K562 (cell line): ENCODE results near the gene GBP1. TPM values are rescaled to one million over a fixed set of nuclear protein-coding genes. Genes with fewer than 3 reads are reported as not detected.

Experiments
- ATAC-seq: fragments of 200-7000 bp; cut with Tn5 transposase; 3 replicates; pipeline ENCODE4 v1.9.1; 2020; ENCODE audit warnings: moderate library complexity
- BruUV-seq: library from RNA; stranded (reverse); fragments of 400-500 nt; replicated peaks from 2 replicates; lab custom pipeline; 2021; lab: Mats Ljungman, UMichigan
- CTCF ChIA-PET: fragments of 300-600 bp; formaldehyde crosslinking; extraction: SDS; loops from one replicate; lab custom pipeline; 2021; ENCODE audit warnings: low intra/inter-chr PET ratio; lab: Yijun Ruan, JAX
- POLR2A ChIA-PET: fragments of 300-600, 350-650 bp; sonication (Branson Sonifier 250); formaldehyde crosslinking; extraction: SDS; loops from one replicate; lab custom pipeline; 2021; ENCODE audit warnings: antibody characterized with exemption, inconsistent platforms; lab: Yijun Ruan, JAX
- DNase-seq, 4 experiments: peaks; one replicate each; pipeline versions ENCODE4 v3.0.0 to v3.0.0-alpha.2; 2011 to 2018; ENCODE audit warnings: low spot score in 3 of 4, mixed read lengths in 3 of 4; ENCODE audit errors: extremely low read depth in 1 of 4
- FAIRE-seq: peaks from 2 replicates; lab custom pipeline; 2011; peaks lifted over from hg19 to GRCh38; lab: Jason Lieb, UNC
- H2AFZ ChIP-seq: 2 replicates; pipeline ENCODE4 v1.6.0; 2011; ENCODE audit warnings: low read depth, low read length, control low read depth, inconsistent platforms
- H3K27ac ChIP-seq: fragments of 200-600 bp; 3 replicates; pipeline ENCODE4 v1.8.0; 2011; ENCODE audit warnings: low read depth, mild to moderate bottlenecking, control low read depth, inconsistent platforms, low read length, moderate library complexity, mixed read lengths; ENCODE audit errors: extremely low read depth
- H3K27me3 ChIP-seq, 2 experiments: fragments of 300-600 bp in 1 of 2; 2 replicates in 1 of 2; 3 replicates in 1 of 2; pipeline versions ENCODE4 v1.6.0 to v1.8.0; 2011; ENCODE audit warnings: inconsistent platforms in 2 of 2, low read length in 2 of 2, mild to moderate bottlenecking in 1 of 2, mixed read lengths in 1 of 2, moderate library complexity in 1 of 2; ENCODE audit not compliant: control insufficient read depth in 2 of 2, insufficient read depth in 2 of 2
- H3K36me3 ChIP-seq: fragments of 300-600 bp; 3 replicates; pipeline ENCODE4 v1.8.0; 2011; ENCODE audit warnings: mild to moderate bottlenecking, low read length, inconsistent platforms; ENCODE audit not compliant: control insufficient read depth, insufficient read depth
- H3K4me1 ChIP-seq, 2 experiments: fragments of 200-600 bp in 1 of 2; replicated peaks in 1 of 2; 2 replicates in 1 of 2; 3 replicates in 1 of 2; pipeline versions ENCODE4 v1.5.1 to v1.8.0; 2011; ENCODE audit warnings: inconsistent platforms in 2 of 2, low read length in 2 of 2, mild to moderate bottlenecking in 1 of 2, mixed read lengths in 1 of 2, moderate library complexity in 1 of 2; ENCODE audit not compliant: control insufficient read depth in 2 of 2, insufficient read depth in 2 of 2
- H3K4me2 ChIP-seq: 2 replicates; pipeline ENCODE4 v1.6.1; 2011; ENCODE audit warnings: low read length, control low read depth, inconsistent platforms, mixed read lengths; ENCODE audit not compliant: insufficient read depth
- H3K4me3 ChIP-seq: fragments of 200-600 bp; sonication (generic), shearing (Covaris generic); 2 replicates; pipeline ENCODE4 v1.5.1; 2016; ENCODE audit warnings: control low read depth, inconsistent platforms
- H3K79me2 ChIP-seq: fragments of 200-600 bp; 3 replicates; pipeline ENCODE4 v1.8.0; 2011; ENCODE audit warnings: low read length, inconsistent platforms; ENCODE audit not compliant: control insufficient read depth, insufficient read depth
- H3K9ac ChIP-seq, 2 experiments: 2 replicates each; pipeline versions ENCODE4 v1.6.0 to v1.6.1; 2011; ENCODE audit warnings: low read depth in 2 of 2, low read length in 2 of 2, control low read depth in 1 of 2, inconsistent platforms in 1 of 2, mild to moderate bottlenecking in 1 of 2, mixed read lengths in 1 of 2; ENCODE audit not compliant: insufficient read depth in 1 of 2
- H3K9me1 ChIP-seq: one replicate; pipeline ENCODE4 v1.6.0; 2011; ENCODE audit warnings: inconsistent platforms, mild to moderate bottlenecking, low read length, moderate library complexity; ENCODE audit not compliant: control insufficient read depth, insufficient read depth
- H3K9me3 ChIP-seq: replicated peaks from 2 replicates; pipeline ENCODE4 v1.5.1; 2011; ENCODE audit warnings: low read depth, low read length, inconsistent platforms; ENCODE audit not compliant: control insufficient read depth, insufficient read depth
- H4K20me1 ChIP-seq: replicated peaks from 2 replicates; pipeline ENCODE4 v1.6.1; 2011; ENCODE audit warnings: low read length, inconsistent platforms, mixed read lengths; ENCODE audit not compliant: control insufficient read depth, insufficient read depth
- JUNB ChIP-seq: fragments of 450-650 bp; formaldehyde crosslinking; conservative IDR thresholded peaks from 2 replicates; pipeline ENCODE4 v1.4.0; 2020; ENCODE audit warnings: mild to moderate bottlenecking
- MED1 ChIP-seq: sonication (generic); formaldehyde crosslinking; IDR thresholded peaks from 2 replicates; pipeline ENCODE4 v1.8.1; 2023; ENCODE audit warnings: missing genetic modification reagents, borderline replicate concordance
- SOX6 ChIP-seq: fragments of 450-650 bp; IDR thresholded peaks from 2 replicates; pipeline ENCODE4 v1.6.1; 2014; ENCODE audit warnings: mild to moderate bottlenecking
- TCF7 ChIP-seq: sonication (generic); IDR thresholded peaks from 2 replicates; pipeline ENCODE4 v1.6.1; 2016; ENCODE audit warnings: antibody characterized with exemption, borderline replicate concordance
- WHSC1 ChIP-seq: IDR thresholded peaks from one replicate; pipeline ENCODE4 v1.6.1; 2012; ENCODE audit warnings: low read length, control low read depth, inconsistent platforms
- ZC3H4 ChIP-seq: sonication (generic); formaldehyde crosslinking; IDR thresholded peaks from 2 replicates; pipeline ENCODE4 v1.9.0; 2021; ENCODE audit warnings: missing genetic modification reagents, borderline replicate concordance
- ZNF316 ChIP-seq: fragments of 450-650 bp; IDR thresholded peaks from 2 replicates; pipeline ENCODE4 v1.6.1; 2016
- ZNF57 ChIP-seq: fragments of 450-650 bp; formaldehyde crosslinking; IDR thresholded peaks from 2 replicates; pipeline ENCODE4 v1.4.0; 2020; ENCODE audit warnings: mild to moderate bottlenecking, moderate library complexity
- ZNF583 ChIP-seq: fragments of 250-450 bp; sonication (Bioruptor Pico); IDR thresholded peaks from 2 replicates; pipeline ENCODE4 v1.4.0; 2020
- ZNF589 ChIP-seq: fragments of 200-800 bp; sonication (Bioruptor generic); IDR thresholded peaks from 2 replicates; pipeline ENCODE4 v1.6.1; 2016; ENCODE audit warnings: low read depth, missing genetic modification characterization, missing compliant biosample characterization
- ZSCAN29 ChIP-seq: fragments of 450-650 bp; IDR thresholded peaks from 2 replicates; pipeline ENCODE4 v1.6.1; 2017
- WGBS: fragments of 100-300 bp; shearing (Covaris generic); methylation state at CpG from one replicate; pipeline ENCODE4 v1.1.6; 2016; ENCODE audit warnings: low coverage, mixed read lengths; ENCODE audit not compliant: insufficient coverage; ENCODE audit errors: missing lambda C conversion rate; 5-methylcytosine and 5-hydroxymethylcytosine counted together
- in situ Hi-C: fragments of 300-500 bp; cut with MboI; formaldehyde crosslinking; loops from 4 replicates; pipeline ENCODE4 v1.15.0; 2018; ENCODE audit warnings: inconsistent platforms, mixed read lengths
- intact Hi-C: fragments of 100-400 bp; cut with micrococcal nuclease; formaldehyde crosslinking; loops from 2 replicates; pipeline ENCODE4 v1.14.2; 2022
- polyA plus RNA-seq, 8 experiments: library from polyadenylated mRNA; depleted of rRNA in 4 of 8; stranded (reverse) in 5 of 8; unstranded in 3 of 8; fragments of >200 nt; fragmentation: Nextera tagmentation in 2 of 8; fragmentation: Illumina TruSeq in 1 of 8; extraction: Ambion mirVana in 2 of 8; extraction: Trizol in 1 of 8; gene quantifications; 2 replicates each; pipeline versions ENCODE4 v1.2.1 to v1.2.3, GENCODE V29; 2011 to 2014; ENCODE audit warnings: inconsistent platforms in 1 of 8, missing spikeins in 1 of 8
- total RNA-seq, 7 experiments: library from RNA; depleted of rRNA in 6 of 7; stranded (reverse); fragments of >200 nt in 6 of 7; fragmentation: Illumina TruSeq in 2 of 7; extraction: Trizol in 2 of 7; gene quantifications; 2 replicates each; pipeline versions ENCODE4 v1.2.1 to v1.2.3, GENCODE V29; 2011 to 2021; ENCODE audit warnings: low replicate concordance in 1 of 7
- TF ChIP-seq, protein P1 (sequence below), 2 experiments: fragments of 150-350 bp in 1 of 2; IDR thresholded peaks; 2 replicates each; pipeline ENCODE4 v1.6.1; 2012 to 2016; ENCODE audit warnings: low read depth in 2 of 2, low read length in 2 of 2, mild to moderate bottlenecking in 1 of 2, moderate library complexity in 1 of 2

Gene GBP1
- total and polyA plus RNA-seq, 9 of the 15 experiments (the other 6 are each of a cell fraction or from before 2014, with no cell fraction given) = not detected

DNA sequence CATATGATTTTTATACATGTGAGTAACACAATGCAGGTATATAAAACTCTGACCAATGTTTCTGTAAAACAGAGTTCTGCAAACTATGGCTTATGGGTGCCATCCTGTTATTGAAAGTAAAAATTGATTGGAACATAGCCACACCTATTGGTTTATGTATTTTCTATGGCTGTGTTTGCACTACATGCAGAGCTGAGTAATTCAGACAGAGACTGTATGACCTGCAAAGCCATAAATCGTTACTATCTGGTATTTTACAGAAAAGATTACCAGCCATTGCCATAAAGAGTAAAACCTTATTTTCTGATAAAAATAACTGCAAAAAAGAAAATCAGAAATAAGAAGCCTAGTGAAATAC, 13.1 kb downstream of the GBP1 start:
- H3K27ac ChIP-seq = no peak overlapping the region
- H3K79me2 ChIP-seq = no peaks in the 10 kb centered on the region
- peaks cover 0 to 4% of the 10 kb centered on the region in 2 experiments; a peak in 1 of 5 replicates for H3K4me1 ChIP-seq
- H3K4me2 ChIP-seq = no peak overlapping the region
- H2AFZ ChIP-seq = no peak overlapping the region
- H3K9me3 ChIP-seq = no peaks in the 10 kb centered on the region
- no peak for FAIRE-seq
- BruUV-seq = no TSS peak
- no peaks in the 10 kb centered on the region for H4K20me1 ChIP-seq
- in situ Hi-C loops = no loop called here
- WGBS = 0% methylated on average over 1 of the region's 1 CpG
- no peaks in the 10 kb centered on the region for H3K36me3 ChIP-seq
- no peak for DNase-seq
- no peak overlapping the region for H3K9ac ChIP-seq
- peaks cover 5% of the 10 kb centered on the region in 2 experiments; a peak in 3 of 5 replicates for H3K27me3 ChIP-seq
- no peaks in the 10 kb centered on the region for H3K9me1 ChIP-seq
- no peak overlapping the region for H3K4me3 ChIP-seq
- CTCF ChIA-PET = no interaction called here
- intact Hi-C loops = no loop called here
- POLR2A ChIA-PET = interaction anchor here (1.0 kb wide), 1 partner anchor 19 kb away, joined by 3 read pairs; no protein-coding TSS in a partner anchor
- no peak for TF ChIP-seq ZNF583 (CRISPR knock-in tag)
- TF ChIP-seq TCF7 = no peak
- no peak for TF ChIP-seq JUNB (CRISPR knock-in tag)
- no peak for TF ChIP-seq ZNF589 (CRISPR knock-in tag)
- TF ChIP-seq MED1 (CRISPR knock-in tag) = no peak
- no peak for TF ChIP-seq ZSCAN29
- TF ChIP-seq ZC3H4 (CRISPR knock-in tag) = no peak
- TF ChIP-seq ZNF316 = no peak
- TF ChIP-seq ZNF57 = no peak
- no peak for TF ChIP-seq WHSC1
- TF ChIP-seq, protein P1, sequence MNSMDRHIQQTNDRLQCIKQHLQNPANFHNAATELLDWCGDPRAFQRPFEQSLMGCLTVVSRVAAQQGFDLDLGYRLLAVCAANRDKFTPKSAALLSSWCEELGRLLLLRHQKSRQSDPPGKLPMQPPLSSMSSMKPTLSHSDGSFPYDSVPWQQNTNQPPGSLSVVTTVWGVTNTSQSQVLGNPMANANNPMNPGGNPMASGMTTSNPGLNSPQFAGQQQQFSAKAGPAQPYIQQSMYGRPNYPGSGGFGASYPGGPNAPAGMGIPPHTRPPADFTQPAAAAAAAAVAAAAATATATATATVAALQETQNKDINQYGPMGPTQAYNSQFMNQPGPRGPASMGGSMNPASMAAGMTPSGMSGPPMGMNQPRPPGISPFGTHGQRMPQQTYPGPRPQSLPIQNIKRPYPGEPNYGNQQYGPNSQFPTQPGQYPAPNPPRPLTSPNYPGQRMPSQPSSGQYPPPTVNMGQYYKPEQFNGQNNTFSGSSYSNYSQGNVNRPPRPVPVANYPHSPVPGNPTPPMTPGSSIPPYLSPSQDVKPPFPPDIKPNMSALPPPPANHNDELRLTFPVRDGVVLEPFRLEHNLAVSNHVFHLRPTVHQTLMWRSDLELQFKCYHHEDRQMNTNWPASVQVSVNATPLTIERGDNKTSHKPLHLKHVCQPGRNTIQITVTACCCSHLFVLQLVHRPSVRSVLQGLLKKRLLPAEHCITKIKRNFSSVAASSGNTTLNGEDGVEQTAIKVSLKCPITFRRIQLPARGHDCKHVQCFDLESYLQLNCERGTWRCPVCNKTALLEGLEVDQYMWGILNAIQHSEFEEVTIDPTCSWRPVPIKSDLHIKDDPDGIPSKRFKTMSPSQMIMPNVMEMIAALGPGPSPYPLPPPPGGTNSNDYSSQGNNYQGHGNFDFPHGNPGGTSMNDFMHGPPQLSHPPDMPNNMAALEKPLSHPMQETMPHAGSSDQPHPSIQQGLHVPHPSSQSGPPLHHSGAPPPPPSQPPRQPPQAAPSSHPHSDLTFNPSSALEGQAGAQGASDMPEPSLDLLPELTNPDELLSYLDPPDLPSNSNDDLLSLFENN (IDR thresholded peaks at IDR 0.05; ENCODE audit: low read depth in 2 of 2, low read length in 2 of 2) = no peak
- TF ChIP-seq SOX6 = no peak
- ATAC-seq = no peak
